T-helper 1 cell treated with Interleukin-12 subunit alpha and Interleukin-12 subunit beta and Interleukin-4 antibody, amounts not matched to agents 30 ng/mL and 1 ng/mL, for 36 hours (primary cell): Measurements from ENCODE around the gene GM2A. TPM values are rescaled to one million over a fixed set of nuclear protein-coding genes. Genes with fewer than 3 reads are reported as not detected.
"Not testable (repeated sequence)": the region's sequence is repeated elsewhere in the genome, so short reads cannot be mapped to it uniquely, and the experiment has no call there.

ENCODE experiments used
- intact Hi-C: fragments of 100-400 bp; cut with micrococcal nuclease; formaldehyde crosslinking; loops from one replicate; pipeline ENCODE4 v1.15.1; 2024
- total RNA-seq: library from RNA; stranded (reverse); gene quantifications from 2 replicates; pipeline ENCODE4 v1.2.3, GENCODE V29; 2022

Gene GM2A
- total RNA-seq, 1 donor from 2014 or later, result 36.0 TPM

DNA sequence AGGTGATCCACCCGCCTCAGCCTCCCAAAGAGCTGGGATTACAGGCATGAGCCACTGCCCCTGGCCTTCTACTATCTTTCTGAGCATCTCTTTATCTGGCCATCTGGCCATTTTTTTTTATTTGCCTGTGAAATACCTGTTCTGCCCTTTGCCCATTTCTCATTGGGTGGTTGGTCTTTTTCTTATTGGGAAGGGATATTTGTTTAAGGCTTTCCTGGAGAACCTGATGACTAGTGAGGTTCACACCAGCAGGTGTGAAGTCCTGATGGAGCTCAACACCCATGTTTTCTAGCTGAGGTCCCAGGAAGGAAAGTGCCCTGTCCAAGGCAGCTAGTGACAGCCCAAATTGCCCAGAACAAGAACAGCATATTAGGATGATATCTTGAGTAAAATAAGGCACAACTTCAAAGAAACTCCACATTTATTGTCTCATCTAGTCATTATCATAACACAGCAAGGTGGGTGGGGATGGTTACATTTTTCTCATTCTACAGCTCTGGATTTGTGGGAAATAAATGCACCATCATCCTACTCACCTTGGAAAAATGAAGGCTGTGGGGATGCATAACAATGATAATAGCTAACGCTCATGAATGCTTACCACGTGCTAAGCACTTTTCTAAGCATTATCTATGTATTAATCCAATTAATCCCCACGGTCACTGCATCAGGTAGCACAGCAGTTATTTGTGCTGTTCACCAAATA lies 30.3 kb downstream of the GM2A start:
- intact Hi-C loops, result no loop called here

GRCh38 chr5:151284392-151284967 lies 31.5 kb downstream of the GM2A start:
- intact Hi-C loops, result loop anchor here (1.0 kb wide), 1 partner anchor 32 kb away; no protein-coding TSS in a partner anchor

- intact Hi-C loops, result no loop called here
Observed at GRCh38 chr5:151285683-151286082, 32.7 kb downstream of the GM2A start.

DNA sequence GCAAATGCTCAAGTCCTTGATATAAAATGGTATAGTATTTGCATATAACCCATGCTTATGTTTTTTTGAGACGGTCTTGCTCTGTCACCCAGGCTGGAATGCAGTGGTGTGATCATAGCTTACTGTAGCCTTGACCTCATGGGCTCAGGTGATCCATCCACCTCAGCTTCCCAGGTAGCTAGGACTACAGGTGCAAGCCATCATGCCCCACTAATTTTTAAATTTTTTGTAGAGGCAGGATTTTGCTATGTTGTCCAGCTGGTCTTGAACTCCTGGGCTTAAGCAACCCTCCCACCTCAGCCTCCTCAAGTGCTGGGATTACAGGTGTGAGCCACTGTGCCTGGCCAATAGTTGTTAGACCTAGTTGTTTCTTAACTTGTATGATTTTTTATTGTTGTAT lies 33.3 kb downstream of the GM2A start:
- intact Hi-C loops, result no loop called here

DNA sequence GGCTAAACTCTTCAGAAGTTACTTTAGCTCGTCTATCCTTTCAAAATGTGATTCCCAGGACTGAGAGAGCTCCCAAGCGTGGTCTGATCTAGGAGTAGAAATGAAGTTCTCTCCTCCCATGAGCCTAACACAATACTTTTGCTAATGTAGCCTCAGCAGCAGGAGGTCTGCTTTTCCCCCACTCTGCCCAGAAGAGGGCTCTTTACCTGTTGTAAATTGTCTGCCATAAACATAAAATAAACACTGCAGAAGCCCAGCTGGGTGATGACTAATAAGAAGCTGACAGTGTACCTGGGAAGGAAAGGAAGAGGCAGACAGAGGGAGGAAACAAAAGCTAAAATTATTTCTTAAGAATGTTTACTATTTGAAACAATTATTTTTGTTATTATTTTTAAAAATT lies 35.2 kb downstream of the GM2A start:
- intact Hi-C loops, result no loop called here

GRCh38 chr5:151293624-151294023 lies 40.6 kb downstream of the GM2A start:
- intact Hi-C loops, result no loop called here

DNA sequence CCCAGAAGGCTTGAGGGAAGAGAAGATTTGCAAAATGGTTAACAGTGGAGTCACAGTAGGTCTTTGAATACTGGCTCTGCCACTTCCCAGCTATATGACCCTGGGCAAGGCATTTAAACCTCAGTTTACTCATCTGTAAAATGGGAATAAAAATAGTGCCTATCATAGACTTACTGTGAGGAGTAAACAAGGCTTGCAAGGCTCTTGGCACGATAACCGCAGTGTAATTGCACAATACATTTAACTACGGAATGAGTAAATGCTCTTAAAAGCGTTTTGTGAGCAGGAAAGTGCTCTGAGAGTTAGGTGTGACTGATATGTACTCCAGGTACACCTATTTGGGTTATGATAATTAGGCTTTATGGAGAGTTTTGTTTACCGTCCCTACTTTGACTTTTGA lies 42.2 kb downstream of the GM2A start:
- intact Hi-C loops, result no loop called here

DNA sequence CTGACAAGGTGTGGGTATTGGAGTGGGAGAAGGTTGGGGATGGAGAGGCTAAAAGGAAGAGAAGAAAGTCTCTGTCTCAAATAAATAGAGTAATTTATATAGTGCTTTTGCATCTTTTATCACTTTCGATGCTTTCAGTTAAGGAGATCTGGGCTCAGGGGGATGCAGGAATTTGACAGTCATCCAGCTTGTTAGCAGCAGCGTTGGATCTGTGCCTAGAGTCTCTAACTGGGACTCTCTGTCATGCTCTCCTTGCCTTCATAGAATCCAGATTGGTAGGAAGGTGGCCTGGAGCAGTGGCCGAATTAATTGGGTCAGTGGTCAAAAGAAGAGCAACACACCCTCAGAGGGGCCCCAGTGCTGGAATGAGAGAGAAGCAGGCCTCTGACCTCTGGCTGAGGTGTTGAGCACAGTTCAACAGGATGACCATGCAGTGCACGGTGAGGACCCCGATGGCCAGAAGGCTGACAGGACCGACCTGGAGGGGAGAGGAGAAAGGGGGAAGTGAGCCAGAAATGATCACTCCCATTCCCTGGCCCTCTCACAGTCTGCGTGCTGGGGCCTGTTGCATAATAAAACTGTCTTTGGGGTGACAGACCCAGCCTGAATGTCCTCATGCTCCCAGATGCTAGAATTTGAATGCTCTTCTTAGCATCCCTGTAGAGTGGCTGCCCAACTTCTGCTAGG lies 42.9 kb downstream of the GM2A start:
- intact Hi-C loops, result no loop called here

- intact Hi-C loops, result no loop called here
Observed at GRCh38 chr5:151296478-151296830, 43.5 kb downstream of the GM2A start.

GRCh38 chr5:151296974-151297373 lies 44.0 kb downstream of the GM2A start:
- intact Hi-C loops, result no loop called here

DNA sequence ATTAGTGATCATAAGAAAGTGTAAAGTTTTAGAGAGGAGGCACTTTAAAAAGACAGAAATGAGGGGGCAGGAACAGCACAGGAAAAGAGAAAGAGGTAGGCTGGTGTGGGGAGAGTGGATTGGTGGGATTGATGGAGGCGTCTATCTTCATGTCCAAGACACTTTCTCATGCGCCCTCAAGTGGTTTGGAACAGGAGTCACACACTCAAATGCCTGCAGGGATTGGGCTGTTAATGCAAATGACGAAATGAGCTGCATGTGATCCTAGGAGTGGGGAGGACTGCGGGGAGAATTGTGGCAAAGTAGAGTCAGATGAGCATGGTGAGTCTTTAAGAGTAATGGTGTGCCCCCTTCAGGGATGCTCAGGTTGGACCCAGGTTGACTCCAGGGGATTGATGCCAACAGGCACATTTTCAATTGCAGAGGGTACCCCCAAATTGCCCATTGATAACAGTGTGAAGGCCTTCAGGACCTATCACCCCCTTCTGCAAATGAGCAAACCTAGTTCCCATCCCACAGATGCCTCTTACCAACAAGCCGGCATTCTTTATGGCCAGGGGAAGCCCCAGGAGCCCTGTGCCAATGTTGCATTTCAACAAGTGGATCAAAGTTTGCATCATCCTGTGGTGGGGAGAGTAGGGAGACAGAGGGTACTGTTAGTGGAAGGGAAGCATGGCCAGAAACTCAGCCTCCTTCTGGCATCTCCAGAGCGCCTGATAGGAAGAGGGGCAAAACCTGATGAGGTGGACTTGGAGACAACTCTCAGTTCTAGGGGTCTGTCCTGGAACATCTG lies 45.3 kb downstream of the GM2A start:
- intact Hi-C loops, result loop anchor here (1.0 to 2.0 kb wide), 3 partner anchors 73 to 173 kb away; partner anchors contain the start of gene CCDC69

- intact Hi-C loops, result no loop called here
Observed at GRCh38 chr5:151303666-151304065, 50.7 kb downstream of the GM2A start, which contains the start of gene SLC36A3. Gene SLC36A3, minus strand, starts transcription at chr5:151303766. Its CDS starts 412 bp downstream, at chr5:151303354.

DNA sequence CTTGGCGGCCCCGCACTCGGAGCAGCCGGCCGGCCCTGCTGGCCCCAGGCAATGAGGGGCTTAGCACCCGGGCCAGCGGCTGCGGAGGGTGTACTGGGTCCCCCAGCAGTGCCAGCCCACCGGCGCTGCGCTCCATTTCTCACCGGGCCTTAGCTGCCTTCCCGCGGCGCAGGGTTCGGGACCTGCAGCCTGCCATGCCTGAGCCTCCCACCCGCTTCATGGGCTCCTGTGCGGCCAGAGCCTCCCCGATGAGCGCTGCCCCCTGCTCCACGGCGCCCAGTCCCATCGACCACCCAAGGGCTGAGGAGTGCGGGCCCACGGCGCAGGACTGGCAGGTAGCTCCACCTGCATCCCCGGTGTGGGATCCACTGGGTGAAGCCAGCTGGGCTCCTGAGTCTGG lies 56.3 kb downstream of the GM2A start:
- intact Hi-C loops, result not testable (repeated sequence)

DNA sequence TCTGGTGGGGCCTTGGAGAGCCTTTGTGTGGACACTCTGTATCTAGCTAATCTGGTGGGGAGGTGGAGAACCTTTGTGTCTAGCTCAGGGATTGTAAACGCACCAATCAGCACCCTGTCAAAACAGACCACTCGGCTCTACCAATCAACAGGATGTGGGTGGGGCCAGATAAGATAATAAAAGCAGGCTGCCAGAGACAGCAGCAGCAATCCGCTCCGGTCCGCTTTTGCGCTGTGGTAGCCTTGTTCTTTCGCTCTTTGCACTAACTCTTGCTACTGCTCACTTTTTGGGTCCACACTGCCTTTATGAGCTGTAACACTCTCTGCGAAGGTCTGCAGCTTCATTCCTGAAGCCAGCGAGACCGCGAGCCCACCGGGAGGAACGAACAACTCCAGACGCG lies 56.8 kb downstream of the GM2A start:
- intact Hi-C loops, result loop anchor here (10.0 kb wide), 1 partner anchor 195 kb away; no protein-coding TSS in a partner anchor

DNA sequence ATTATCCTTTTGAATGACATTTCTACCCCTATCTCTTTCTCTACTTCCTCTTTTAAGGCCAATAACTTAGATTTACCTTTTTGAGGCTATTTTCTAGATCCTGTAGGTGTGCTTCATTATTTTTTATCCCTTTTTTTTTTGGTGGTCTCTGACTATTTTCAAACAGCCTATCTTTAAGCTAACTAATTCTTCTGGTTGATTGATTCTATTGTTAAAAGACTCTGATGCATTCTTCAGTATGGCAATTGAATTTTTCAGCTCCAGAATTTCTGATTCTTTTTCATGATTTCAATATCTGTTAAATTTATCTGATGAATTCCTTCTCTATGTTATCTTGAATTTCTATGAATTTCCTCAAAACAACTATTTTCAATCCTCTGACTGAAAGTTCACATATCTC lies 57.9 kb downstream of the GM2A start:
- intact Hi-C loops, result loop anchor here (10.0 kb wide), 1 partner anchor 194 kb away; no protein-coding TSS in a partner anchor

- intact Hi-C loops, result loop anchor here (10.0 kb wide), 1 partner anchor 192 kb away; no protein-coding TSS in a partner anchor
Observed at GRCh38 chr5:151312756-151313324, 59.9 kb downstream of the GM2A start.

DNA sequence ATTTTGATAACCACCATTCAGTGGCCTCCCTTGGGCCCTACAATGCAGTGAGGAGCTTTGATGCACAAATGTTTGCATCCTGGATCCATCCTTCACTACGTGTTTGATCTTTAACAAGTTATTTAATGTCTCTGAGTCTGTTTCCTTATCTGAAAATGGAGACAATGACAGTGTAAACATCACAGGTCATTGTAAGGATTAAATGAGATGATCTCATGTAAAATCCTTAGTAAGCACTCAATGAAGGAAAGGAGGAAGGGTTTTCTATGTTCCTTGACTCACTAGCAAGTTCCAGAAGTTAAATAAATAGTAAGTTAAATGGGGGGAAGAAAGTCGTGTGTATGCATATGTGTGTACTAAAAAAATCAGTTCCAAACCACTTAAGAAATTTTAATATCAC lies 60.4 kb downstream of the GM2A start:
- intact Hi-C loops, result loop anchor here (10.0 kb wide), 1 partner anchor 191 kb away; no protein-coding TSS in a partner anchor

GRCh38 chr5:151315998-151316597 lies 63.1 kb downstream of the GM2A start:
- intact Hi-C loops, result loop anchor here (1.0 to 10.0 kb wide), 7 partner anchors 32 to 189 kb away; partner anchors contain the start of gene GM2A

- intact Hi-C loops, result loop anchor here (2.0 to 10.0 kb wide), 4 partner anchors 46 to 187 kb away; no protein-coding TSS in a partner anchor
Observed at GRCh38 chr5:151317871-151318270, 64.9 kb downstream of the GM2A start.
